MM.1S (cell line): ENCODE measurements around the gene STEAP4.

ENCODE experiments used
- EZH2 ChIP-seq: fragments of 300-600 bp; sonication (generic); optimal IDR thresholded peaks from 2 replicates; pipeline ENCODE3; 2017; ENCODE audit warnings: low read depth, mild to moderate bottlenecking, antibody characterized with exemption, low read length, mixed read lengths
- EZH2phosphoT487 ChIP-seq: fragments of 300-600 bp; sonication (generic); IDR thresholded peaks from 2 replicates; pipeline ENCODE4 v1.6.1; 2018; ENCODE audit warnings: antibody characterized with exemption, low read length
- TF ChIP-seq, protein P1 (sequence below): fragments of 300-600 bp; sonication (generic); IDR thresholded peaks from 2 replicates; pipeline ENCODE4 v1.5.1; 2016; ENCODE audit warnings: antibody characterized with exemption, low read length, mixed read lengths

GRCh38 chr7:88259656-88260380 lies 46.9 kb downstream of the STEAP4 start:
- TF ChIP-seq, protein P1, sequence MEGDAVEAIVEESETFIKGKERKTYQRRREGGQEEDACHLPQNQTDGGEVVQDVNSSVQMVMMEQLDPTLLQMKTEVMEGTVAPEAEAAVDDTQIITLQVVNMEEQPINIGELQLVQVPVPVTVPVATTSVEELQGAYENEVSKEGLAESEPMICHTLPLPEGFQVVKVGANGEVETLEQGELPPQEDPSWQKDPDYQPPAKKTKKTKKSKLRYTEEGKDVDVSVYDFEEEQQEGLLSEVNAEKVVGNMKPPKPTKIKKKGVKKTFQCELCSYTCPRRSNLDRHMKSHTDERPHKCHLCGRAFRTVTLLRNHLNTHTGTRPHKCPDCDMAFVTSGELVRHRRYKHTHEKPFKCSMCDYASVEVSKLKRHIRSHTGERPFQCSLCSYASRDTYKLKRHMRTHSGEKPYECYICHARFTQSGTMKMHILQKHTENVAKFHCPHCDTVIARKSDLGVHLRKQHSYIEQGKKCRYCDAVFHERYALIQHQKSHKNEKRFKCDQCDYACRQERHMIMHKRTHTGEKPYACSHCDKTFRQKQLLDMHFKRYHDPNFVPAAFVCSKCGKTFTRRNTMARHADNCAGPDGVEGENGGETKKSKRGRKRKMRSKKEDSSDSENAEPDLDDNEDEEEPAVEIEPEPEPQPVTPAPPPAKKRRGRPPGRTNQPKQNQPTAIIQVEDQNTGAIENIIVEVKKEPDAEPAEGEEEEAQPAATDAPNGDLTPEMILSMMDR = no peak
- TF ChIP-seq EZH2 (no peak), EZH2phosphoT487 (no peak)
